HepG2 (cell line): ENCODE data around the gene ZNF282. TPM values are rescaled to one million over a fixed set of nuclear protein-coding genes. Genes with fewer than 3 reads are reported as not detected.

Source experiments
- ERF ChIP-seq: IDR thresholded peaks from 2 replicates; pipeline ENCODE4 v1.6.1; 2018; ENCODE audit warnings: missing biosample characterization, missing genetic modification reagents
- FOSL2 ChIP-seq: sonication (generic); formaldehyde crosslinking; IDR thresholded peaks from 2 replicates; pipeline ENCODE4 v1.4.0; 2020; ENCODE audit warnings: missing genetic modification reagents
- MXD4 ChIP-seq: IDR thresholded peaks from 2 replicates; pipeline ENCODE4 v1.6.1; 2016; ENCODE audit warnings: mild to moderate bottlenecking, missing biosample characterization, missing genetic modification reagents
- NFYC ChIP-seq: IDR thresholded peaks from 2 replicates; pipeline ENCODE4 v1.6.1; 2016; ENCODE audit warnings: missing genetic modification reagents, missing compliant biosample characterization
- PCBP2 ChIP-seq: fragments of 200-400 bp; formaldehyde crosslinking; optimal IDR thresholded peaks from 2 replicates; pipeline ENCODE3; 2018; ENCODE audit warnings: low read length, low read depth; ENCODE audit not compliant: poor library complexity, severe bottlenecking
- RBM39 ChIP-seq: fragments of 200-400 bp; formaldehyde crosslinking; IDR thresholded peaks from one replicate; pipeline ENCODE4 v1.6.1; 2018; ENCODE audit warnings: antibody characterized with exemption, mild to moderate bottlenecking, low read depth, low read length; ENCODE audit not compliant: poor library complexity, severe bottlenecking
- SMYD3 ChIP-seq: sonication (generic); formaldehyde crosslinking; IDR thresholded peaks from 2 replicates; pipeline ENCODE4 v1.8.1; 2023; ENCODE audit warnings: mild to moderate bottlenecking, missing genetic modification reagents
- ZFX ChIP-seq: sonication (generic); formaldehyde crosslinking; IDR thresholded peaks from 2 replicates; pipeline ENCODE4 v1.4.0; 2020; ENCODE audit warnings: mild to moderate bottlenecking, low read depth, missing genetic modification reagents, moderate library complexity
- ZNF30 ChIP-seq: sonication (generic); formaldehyde crosslinking; IDR thresholded peaks from 2 replicates; pipeline ENCODE4 v1.5.0; 2020; ENCODE audit warnings: mild to moderate bottlenecking, missing genetic modification reagents
- ZNF335 ChIP-seq: sonication (generic); formaldehyde crosslinking; IDR thresholded peaks from 2 replicates; pipeline ENCODE4 v1.4.0; 2020; ENCODE audit warnings: missing genetic modification reagents
- ZNF367 ChIP-seq: sonication (generic); formaldehyde crosslinking; IDR thresholded peaks from 2 replicates; pipeline ENCODE4 v1.4.0; 2020; ENCODE audit warnings: missing genetic modification reagents, borderline replicate concordance
- ZNF546 ChIP-seq: sonication (generic); formaldehyde crosslinking; conservative IDR thresholded peaks from 2 replicates; pipeline ENCODE4 v1.8.1; 2023; ENCODE audit warnings: mild to moderate bottlenecking, missing genetic modification reagents
- ZNF558 ChIP-seq: sonication (generic); formaldehyde crosslinking; IDR thresholded peaks from 2 replicates; pipeline ENCODE4 v1.9.0; 2022; ENCODE audit warnings: mild to moderate bottlenecking, missing genetic modification reagents, borderline replicate concordance
- ZNF564 ChIP-seq: sonication (generic); formaldehyde crosslinking; IDR thresholded peaks from 2 replicates; pipeline ENCODE4 v1.8.1; 2023; ENCODE audit warnings: mild to moderate bottlenecking, missing genetic modification reagents
- ZNF607 ChIP-seq: sonication (generic); formaldehyde crosslinking; IDR thresholded peaks from 2 replicates; pipeline ENCODE4 v1.5.1; 2020; ENCODE audit warnings: missing genetic modification reagents, mild to moderate bottlenecking, borderline replicate concordance
- ZNF615 ChIP-seq: sonication (generic); formaldehyde crosslinking; IDR thresholded peaks from 2 replicates; pipeline ENCODE4 v1.5.0; 2020; ENCODE audit warnings: mild to moderate bottlenecking, missing genetic modification reagents, borderline replicate concordance
- polyA plus RNA-seq, 8 experiments: library from polyadenylated mRNA; depleted of rRNA in 3 of 8; stranded (reverse) in 7 of 8; unstranded in 1 of 8; fragments of >200 nt; fragmentation: Illumina TruSeq in 4 of 8; extraction: Trizol in 4 of 8; gene quantifications; 2 replicates each; pipeline versions ENCODE4 v1.2.1 to v1.2.3, GENCODE V29; 2011 to 2016; ENCODE audit warnings: low read depth in 4 of 8, missing spikeins in 1 of 8, mixed read lengths in 1 of 8; ENCODE audit not compliant: insufficient read depth in 1 of 8
- total RNA-seq, 5 experiments: library from RNA; depleted of rRNA; stranded (reverse); fragments of >200 nt; fragmentation: Illumina TruSeq; extraction: Trizol; gene quantifications; 2 replicates each; pipeline ENCODE4 v1.2.3, GENCODE V29; 2016; ENCODE audit warnings: low read depth in 1 of 5
- TF ChIP-seq, protein P1 (sequence below): sonication (generic); formaldehyde crosslinking; IDR thresholded peaks from 2 replicates; pipeline ENCODE4 v1.4.0; 2020; ENCODE audit warnings: missing genetic modification reagents
- TF ChIP-seq, protein P2 (sequence below): sonication (generic); formaldehyde crosslinking; IDR thresholded peaks from 2 replicates; pipeline ENCODE4 v1.5.0; 2020; ENCODE audit warnings: mild to moderate bottlenecking, missing genetic modification reagents
- TF ChIP-seq, protein P3 (sequence below): sonication (generic); formaldehyde crosslinking; IDR thresholded peaks from 2 replicates; pipeline ENCODE4 v1.4.0; 2020; ENCODE audit warnings: low read depth, mild to moderate bottlenecking, missing genetic modification reagents
- TF ChIP-seq, protein P4 (sequence below): sonication (generic); formaldehyde crosslinking; IDR thresholded peaks from 2 replicates; pipeline ENCODE4 v1.4.0; 2020; ENCODE audit warnings: missing genetic modification reagents, borderline replicate concordance

The ZNF282 gene
- total and polyA plus RNA-seq, 2 of the 13 experiments (the other 11 are each of a cell fraction or from before 2014, with no cell fraction given), result 9.1 to 20.9 TPM

DNA sequence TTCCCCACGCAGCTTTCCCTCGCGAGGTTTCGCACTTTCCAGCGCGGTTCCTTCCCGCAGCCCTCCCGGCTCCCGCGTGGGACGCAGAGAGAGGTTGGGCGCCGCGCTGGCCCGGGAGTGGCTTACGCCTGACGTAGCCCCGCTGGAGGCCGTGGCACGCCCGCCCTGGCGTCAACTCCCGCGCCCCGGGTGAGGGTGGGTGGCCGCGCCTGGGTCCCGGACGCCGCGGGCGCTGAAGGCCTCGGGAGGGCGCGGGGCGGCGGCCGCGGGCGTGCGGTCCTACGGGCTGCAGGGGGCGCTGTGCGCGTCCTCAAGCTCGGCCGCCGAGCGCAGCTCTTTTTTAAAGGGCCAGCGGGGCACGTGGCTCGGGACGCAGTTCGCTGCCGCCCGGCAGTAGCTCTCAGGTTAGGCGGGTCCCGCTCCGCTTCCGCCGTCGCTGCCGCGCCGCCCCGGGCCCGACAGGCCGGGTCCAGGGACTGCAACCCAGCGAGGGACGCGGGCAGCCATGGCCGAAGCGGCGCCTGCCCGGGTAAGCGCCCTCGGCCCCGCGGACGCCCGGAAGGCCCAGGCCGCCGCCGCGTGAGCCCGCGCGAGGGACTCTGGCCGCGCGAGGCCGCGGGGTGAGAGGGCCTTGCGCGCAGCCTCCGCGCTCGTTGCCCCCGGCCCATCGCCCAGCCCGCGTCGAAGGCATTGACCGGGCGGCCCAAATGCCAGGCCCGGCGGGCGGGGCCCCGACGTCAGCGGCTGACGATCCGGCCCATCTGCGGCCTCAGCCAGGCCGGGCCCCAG lies 66.7 kb downstream of the ZNF282 start, which contains the start of gene ZNF783 (continued):
- TF ChIP-seq, protein P1, sequence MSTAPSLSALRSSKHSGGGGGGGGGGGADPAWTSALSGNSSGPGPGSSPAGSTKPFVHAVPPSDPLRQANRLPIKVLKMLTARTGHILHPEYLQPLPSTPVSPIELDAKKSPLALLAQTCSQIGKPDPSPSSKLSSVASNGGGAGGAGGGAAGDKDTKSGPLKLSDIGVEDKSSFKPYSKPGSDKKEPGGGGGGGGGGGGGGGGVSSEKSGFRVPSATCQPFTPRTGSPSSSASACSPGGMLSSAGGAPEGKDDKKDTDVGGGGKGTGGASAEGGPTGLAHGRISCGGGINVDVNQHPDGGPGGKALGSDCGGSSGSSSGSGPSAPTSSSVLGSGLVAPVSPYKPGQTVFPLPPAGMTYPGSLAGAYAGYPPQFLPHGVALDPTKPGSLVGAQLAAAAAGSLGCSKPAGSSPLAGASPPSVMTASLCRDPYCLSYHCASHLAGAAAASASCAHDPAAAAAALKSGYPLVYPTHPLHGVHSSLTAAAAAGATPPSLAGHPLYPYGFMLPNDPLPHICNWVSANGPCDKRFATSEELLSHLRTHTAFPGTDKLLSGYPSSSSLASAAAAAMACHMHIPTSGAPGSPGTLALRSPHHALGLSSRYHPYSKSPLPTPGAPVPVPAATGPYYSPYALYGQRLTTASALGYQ, result 0 out of 2 replicates have a peak, but pooled peaks have one; percentile 45
- peak; percentile 74; the same call in 1 of the 2 replicates for TF ChIP-seq SMYD3 (CRISPR knock-in tag)
- peak; percentile 82; the same call in 1 of the 2 replicates for TF ChIP-seq MXD4
- peak; percentile 84; the same call in 1 of the 2 replicates for TF ChIP-seq ZNF546 (CRISPR knock-in tag)
- 0 out of 2 replicates have a peak, but pooled peaks have one; percentile 19 for TF ChIP-seq NFYC (CRISPR knock-in tag)
- peak; percentile 16; the same call in 1 of the 2 replicates for TF ChIP-seq FOSL2 (CRISPR knock-in tag)
- TF ChIP-seq ZFX, result peak; percentile 96
- TF ChIP-seq, protein P2, sequence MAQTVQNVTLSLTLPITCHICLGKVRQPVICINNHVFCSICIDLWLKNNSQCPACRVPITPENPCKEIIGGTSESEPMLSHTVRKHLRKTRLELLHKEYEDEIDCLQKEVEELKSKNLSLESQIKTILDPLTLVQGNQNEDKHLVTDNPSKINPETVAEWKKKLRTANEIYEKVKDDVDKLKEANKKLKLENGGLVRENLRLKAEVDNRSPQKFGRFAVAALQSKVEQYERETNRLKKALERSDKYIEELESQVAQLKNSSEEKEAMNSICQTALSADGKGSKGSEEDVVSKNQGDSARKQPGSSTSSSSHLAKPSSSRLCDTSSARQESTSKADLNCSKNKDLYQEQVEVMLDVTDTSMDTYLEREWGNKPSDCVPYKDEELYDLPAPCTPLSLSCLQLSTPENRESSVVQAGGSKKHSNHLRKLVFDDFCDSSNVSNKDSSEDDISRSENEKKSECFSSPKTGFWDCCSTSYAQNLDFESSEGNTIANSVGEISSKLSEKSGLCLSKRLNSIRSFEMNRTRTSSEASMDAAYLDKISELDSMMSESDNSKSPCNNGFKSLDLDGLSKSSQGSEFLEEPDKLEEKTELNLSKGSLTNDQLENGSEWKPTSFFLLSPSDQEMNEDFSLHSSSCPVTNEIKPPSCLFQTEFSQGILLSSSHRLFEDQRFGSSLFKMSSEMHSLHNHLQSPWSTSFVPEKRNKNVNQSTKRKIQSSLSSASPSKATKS (CRISPR knock-in tag), result peak; percentile 47; the same call in 1 of the 2 replicates
- TF ChIP-seq ZNF615, result no peak
- peak; percentile 99 for TF ChIP-seq ZNF367 (CRISPR knock-in tag)
- TF ChIP-seq ZNF558 (CRISPR knock-in tag), result peak; percentile 99
- TF ChIP-seq ZNF607, result peak; percentile 94; the same call in 1 of the 2 replicates
- peak; percentile 91 for TF ChIP-seq ZNF564
- no peak for TF ChIP-seq RBM39
- TF ChIP-seq PCBP2, result no peak
- 0 out of 2 replicates have a peak, but pooled peaks have one; percentile 16 for TF ChIP-seq ZNF335 (CRISPR knock-in tag)
- TF ChIP-seq, protein P3, sequence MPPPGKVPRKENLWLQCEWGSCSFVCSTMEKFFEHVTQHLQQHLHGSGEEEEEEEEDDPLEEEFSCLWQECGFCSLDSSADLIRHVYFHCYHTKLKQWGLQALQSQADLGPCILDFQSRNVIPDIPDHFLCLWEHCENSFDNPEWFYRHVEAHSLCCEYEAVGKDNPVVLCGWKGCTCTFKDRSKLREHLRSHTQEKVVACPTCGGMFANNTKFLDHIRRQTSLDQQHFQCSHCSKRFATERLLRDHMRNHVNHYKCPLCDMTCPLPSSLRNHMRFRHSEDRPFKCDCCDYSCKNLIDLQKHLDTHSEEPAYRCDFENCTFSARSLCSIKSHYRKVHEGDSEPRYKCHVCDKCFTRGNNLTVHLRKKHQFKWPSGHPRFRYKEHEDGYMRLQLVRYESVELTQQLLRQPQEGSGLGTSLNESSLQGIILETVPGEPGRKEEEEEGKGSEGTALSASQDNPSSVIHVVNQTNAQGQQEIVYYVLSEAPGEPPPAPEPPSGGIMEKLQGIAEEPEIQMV (CRISPR knock-in tag), result peak; percentile 88; the same call in 1 of the 2 replicates
- TF ChIP-seq ERF (CRISPR knock-in tag), result peak; percentile 58; the same call in 1 of the 2 replicates
- TF ChIP-seq, protein P4, sequence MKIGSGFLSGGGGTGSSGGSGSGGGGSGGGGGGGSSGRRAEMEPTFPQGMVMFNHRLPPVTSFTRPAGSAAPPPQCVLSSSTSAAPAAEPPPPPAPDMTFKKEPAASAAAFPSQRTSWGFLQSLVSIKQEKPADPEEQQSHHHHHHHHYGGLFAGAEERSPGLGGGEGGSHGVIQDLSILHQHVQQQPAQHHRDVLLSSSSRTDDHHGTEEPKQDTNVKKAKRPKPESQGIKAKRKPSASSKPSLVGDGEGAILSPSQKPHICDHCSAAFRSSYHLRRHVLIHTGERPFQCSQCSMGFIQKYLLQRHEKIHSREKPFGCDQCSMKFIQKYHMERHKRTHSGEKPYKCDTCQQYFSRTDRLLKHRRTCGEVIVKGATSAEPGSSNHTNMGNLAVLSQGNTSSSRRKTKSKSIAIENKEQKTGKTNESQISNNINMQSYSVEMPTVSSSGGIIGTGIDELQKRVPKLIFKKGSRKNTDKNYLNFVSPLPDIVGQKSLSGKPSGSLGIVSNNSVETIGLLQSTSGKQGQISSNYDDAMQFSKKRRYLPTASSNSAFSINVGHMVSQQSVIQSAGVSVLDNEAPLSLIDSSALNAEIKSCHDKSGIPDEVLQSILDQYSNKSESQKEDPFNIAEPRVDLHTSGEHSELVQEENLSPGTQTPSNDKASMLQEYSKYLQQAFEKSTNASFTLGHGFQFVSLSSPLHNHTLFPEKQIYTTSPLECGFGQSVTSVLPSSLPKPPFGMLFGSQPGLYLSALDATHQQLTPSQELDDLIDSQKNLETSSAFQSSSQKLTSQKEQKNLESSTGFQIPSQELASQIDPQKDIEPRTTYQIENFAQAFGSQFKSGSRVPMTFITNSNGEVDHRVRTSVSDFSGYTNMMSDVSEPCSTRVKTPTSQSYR (CRISPR knock-in tag), result peak; percentile 19; the same call in 1 of the 2 replicates
- TF ChIP-seq ZNF30, result 0 out of 2 replicates have a peak, but pooled peaks have one; percentile 44
